NCI-H2029 (cell line): ENCODE data around the gene CCDC170.

Experiments
- DNase-seq: peaks from one replicate; lab custom pipeline; 2025; lab: John Stamatoyannopoulos, UW

CCDC170 gene

DNA sequence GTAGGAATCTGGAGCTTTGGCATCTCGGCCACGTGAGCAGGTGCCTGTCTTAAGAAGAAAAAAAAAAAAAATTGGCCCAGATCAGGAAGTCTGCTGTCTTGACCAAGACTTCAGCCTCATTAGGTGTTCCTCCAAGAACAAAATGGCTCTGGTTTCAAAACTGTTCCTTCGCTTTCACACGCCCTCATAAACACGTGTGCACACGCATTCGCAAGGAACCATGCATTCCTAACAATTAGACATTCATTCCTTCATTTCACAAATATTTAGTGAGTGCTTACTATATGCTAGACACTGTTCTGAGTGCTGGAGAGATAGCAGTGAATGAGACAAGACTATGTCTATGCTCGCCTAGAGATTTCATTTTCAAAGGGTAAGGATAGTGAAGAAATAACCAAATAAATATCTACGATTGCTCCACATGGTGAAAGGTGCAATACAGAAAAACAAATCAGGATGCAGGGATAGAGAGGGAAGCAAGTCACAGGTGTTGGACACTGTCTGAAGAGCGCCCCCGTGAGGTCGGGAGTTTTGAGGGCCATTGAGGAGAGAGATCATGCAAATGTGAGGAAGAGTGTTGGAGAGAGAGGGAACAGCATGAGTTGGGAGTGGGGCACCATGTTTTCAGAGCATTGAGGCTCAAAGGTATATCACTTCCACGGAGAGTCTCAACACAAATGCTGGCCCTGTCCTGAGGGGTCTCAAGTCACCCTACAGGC, 53.3 kb downstream of the CCDC170 start:
- no peak for DNase-seq

DNA sequence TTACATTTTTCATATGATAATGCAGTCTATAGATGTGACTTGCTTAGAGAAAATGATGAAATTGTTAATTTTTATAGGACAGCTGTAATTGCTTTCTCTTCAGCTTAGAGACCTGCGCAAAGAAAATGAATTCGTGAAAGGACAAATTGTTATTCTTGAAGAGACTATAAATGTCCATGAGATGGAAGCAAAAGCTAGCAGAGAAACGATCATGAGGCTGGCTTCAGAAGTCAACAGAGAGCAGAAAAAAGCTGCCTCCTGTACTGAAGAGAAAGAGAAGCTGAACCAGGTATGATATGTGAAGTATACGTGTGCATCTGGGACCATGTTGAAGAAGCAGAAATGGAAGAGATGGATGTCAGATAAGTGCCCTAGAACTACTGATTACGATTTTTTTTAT, 54.4 kb downstream of the CCDC170 start:
- no peak for DNase-seq

DNA sequence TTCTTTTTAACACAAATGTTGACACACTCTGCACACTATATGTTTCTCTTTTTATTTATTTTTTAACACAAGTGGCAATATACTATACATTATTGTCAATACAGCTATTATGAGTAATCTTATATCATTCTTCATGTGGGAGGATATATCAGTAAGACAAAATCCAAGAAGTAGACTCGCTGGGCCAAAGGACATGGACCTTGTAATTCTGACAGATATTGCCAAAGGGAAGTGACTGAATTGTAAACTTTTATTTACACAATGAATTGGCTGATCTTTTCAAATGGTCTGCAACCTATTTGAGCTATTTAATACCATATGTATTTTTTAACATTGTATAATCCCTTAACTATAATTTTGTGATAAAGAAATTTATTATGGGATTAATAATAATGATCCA, 56.0 kb downstream of the CCDC170 start:
- no peak for DNase-seq

DNA sequence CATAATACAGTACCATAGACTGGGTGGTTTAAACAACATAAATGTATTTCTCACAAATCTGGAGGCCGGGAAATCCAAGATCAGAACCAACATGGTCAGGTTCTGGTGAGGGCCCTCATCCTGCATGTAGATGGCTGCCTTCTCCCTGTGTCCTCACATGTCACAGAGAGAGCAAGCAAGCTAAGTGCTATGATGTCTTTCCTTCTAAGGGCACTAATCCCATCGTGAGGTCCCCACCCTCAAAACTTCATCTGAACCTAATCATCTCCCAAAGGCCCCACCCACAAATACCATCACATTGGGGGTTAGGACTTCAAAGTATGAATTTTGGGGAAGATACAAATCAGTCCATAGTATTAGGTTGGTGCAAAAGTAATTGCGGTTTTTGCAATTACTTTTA, 56.8 kb downstream of the CCDC170 start:
- DNase-seq: no peak

DNA sequence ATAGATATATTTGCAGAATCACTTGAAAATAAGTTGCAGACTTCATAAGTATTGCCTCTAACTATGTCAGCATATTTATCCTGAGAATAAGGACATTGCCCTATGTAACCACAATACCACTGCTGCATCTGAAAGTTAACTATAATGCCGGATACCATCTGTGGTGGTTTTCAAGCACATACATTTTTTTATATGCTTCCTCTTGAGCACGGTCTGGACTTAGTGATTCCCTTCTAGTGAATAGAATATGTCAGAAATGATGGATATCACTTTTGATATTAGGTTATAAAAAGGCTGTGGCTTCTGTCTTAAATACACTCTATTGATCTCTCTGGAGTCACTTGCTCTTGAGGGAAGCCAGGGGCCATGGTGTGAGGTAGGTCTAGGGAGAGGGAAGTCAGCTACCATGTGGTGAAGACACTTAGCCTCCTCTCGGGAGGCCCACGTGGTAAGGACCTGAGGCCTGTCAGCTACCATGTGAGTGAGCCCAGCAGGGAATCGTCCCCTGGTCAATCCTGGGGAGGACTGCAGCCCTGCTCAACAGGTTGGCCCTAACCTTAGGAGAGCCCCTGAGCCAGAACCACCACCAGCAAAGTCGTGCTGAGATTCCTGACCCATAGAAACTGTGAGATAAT, 57.5 kb downstream of the CCDC170 start:
- DNase-seq: no peak

DNA sequence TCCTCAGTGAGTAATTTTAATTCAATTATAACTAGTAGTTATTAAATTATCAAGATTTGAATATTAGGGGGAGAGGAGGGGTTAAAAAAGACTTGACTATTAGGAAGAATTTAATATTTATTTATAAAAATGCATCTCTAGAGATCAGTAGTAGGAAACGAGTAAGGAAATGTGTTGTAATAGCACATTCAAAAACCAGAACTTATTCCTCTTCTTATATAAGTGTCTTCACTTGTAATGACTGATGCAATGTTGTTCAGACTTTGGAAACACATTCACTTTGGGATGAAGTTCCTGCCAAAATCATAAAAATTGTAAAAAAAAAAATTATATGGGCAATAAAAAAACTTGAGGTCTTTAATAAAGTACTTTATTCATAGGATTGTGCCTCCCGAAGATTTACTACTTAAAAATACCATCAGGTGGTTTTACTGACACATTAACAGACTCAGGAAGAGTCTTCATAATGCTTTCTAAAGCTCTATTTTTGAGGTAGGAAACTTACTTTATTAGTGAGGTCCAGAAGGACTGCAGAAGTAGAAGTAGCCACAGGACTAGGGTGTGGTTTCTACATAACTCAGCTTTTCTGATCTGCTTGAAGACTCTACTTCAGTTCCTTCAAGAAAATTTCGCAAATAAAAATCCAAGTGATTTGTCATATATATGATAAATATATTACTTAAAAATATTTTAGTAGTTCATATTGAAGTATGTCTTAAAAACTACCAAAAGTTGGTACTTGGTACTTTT, 59.8 kb downstream of the CCDC170 start:
- no peak for DNase-seq

DNA sequence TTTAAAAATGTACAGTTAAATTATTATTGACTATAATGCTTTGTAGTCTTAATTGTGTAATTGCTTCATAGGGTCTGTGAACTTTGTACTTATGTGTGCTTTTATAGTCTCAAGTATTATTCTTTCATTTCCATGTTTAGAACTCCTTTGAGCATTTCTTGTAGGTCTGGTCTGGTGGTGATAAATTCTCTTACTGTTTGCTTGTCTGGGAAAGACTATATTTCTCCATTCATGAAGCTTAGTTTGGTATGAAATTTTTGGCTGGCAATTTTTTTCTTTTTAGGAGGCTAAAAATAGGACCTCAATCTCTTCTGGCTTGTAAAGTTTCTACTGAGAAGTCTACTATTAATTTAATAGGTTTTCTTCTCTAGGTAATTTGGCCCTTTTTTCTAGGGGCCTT, 67.4 kb downstream of the CCDC170 start:
- no peak for DNase-seq

DNA sequence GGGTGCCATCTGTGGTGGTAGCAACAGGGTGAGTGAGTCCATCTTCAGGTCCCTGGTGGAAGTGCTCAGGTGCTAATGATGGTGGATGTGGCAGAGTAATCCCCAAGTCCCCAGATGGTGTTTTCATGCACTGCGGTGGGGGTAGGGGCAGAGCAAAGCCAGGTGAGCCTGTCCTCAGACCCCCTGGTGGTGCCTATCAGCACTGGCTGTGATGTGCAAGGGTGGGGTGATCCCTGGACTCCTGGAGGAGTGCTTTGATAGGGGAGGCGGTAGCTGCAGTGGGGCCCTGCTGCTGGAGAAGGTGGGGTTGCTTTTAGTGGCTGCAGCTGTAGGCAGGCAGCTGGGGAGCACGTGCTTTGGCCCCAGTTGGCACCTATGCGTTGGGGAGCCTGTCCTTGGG, 70.8 kb downstream of the CCDC170 start:
- no peak for DNase-seq

DNA sequence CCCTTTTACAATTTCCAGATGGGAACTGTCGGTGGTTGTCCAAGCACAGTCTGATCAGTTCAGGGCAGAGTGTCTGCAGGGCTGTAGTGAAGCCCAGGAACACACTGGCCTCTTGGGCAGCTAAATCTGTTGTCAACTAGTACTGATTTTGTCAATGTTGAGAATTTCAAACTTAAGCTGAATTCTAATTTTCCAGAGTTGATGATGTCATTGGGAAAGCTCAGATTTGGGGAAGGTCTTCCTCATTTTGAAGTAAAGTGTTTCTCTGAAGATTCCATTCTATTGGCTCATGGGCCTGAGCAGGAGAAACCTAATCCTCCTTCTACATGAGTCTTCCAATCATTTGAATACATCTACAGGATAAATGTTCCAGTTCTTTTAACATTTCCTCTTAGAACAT, 72.1 kb downstream of the CCDC170 start:
- DNase-seq: no peak

DNA sequence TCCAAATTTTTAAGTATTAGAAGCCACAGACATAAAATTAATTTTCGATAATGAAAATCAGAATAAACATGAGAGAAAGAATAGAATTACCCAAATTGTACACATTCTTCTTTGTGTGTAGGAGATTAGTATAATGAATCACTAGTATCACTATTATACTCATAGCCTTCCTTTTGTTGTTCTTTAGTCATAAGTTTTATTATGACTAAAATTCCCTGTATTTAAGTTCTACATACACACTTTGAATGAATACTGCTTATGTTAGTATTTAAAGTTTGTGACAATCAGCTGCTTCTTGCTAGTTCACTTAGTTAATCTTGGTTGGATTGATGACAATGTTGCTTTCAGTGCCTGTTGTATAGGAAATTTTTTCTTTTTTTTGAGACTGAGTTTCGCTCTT, 72.7 kb downstream of the CCDC170 start:
- DNase-seq: no peak

DNA sequence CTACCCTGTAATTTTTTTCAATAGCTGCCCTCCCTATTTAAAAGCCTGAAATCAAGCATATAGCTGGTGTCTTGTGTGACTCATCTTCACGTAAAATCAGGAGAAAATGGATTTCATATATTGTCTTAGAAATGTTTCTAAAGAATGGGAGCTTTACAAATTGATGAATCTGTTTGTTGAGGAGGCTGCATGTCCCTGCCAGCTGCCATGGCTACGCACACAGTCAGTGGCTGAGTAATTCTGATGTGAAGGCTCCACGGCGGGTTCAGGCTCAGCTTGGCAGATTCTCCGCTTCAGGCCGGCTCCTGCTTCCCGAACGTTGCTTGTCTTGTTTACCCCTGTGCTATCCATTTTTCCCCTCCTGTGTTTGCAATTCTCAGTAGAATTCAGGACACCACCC, 82.8 kb downstream of the CCDC170 start:
- DNase-seq: no peak

DNA sequence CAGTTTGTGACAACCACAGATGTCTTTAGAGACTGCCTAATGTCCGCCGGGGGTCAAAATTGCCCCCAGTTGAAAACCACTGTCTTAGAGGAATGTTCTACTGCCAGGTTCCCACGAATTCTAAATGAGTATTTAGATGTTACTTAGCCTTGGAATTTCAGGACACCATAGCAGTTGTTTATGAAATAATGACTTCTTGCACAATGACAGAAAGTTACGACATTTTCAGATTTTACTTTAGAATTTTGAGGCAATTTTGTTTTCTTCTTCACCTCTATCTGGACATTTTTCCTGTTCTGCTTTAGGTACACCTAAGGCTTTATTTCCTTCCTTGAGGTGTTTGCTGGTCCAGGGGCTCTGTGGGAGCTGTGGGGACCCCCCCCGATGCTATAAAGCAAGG, 83.4 kb downstream of the CCDC170 start:
- no peak for DNase-seq

DNA sequence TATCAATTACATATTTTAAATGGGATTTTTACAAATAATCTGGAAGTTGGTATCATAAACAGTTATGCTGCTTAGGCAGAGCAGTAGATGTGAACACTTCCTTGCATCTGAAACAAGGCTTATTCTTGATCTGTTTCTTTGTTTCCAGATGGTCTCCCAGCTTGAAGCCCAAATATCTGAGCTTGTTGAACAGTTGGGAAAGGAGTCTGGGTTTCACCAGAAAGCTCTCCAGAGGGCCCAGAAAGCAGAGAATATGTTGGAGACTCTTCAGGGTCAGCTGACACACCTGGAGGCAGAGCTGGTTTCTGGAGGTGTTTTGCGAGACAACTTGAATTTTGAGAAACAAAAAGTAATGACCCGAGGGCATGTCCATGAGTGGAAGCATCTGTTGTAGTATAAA, 91.9 kb downstream of the CCDC170 start:
- no peak for DNase-seq

DNA sequence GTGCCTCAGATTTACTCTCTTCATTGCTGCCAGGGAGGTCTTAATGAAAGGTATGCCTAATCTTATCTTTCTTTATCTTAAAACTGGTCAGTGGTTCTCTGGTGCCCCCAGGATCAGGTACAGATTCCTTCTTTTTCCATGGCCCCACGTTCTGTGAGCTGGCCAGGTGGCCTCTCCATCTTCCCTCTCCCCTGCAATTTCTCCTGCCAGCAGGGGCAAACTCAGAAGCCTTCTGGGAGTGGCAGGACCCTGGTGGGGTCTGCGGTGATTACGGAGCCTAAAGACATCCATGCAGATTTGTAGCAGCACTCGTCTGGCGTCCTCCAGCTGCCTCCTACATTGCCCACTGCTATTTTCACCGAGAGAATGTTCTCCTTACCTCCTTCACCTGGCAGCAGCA, 95.8 kb downstream of the CCDC170 start:
- DNase-seq: no peak

DNA sequence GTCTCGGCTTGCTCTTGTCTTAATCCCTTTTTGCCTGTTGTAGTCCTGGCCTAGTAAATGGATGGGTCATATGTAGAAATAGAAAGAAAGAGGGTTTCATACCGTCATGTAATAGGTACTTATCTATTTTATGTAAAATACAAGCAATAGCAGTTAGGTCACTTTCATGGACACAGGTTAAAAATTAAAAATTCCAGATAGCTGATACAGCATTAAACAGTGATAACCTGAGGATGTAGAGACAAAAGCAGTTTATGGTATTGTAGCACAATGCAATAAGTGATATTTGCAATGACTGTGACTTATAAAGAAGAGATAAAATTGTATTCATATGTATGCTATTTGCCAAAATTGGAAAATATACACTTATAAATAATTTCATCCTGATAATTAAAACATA, 96.9 kb downstream of the CCDC170 start:
- no peak for DNase-seq

DNA sequence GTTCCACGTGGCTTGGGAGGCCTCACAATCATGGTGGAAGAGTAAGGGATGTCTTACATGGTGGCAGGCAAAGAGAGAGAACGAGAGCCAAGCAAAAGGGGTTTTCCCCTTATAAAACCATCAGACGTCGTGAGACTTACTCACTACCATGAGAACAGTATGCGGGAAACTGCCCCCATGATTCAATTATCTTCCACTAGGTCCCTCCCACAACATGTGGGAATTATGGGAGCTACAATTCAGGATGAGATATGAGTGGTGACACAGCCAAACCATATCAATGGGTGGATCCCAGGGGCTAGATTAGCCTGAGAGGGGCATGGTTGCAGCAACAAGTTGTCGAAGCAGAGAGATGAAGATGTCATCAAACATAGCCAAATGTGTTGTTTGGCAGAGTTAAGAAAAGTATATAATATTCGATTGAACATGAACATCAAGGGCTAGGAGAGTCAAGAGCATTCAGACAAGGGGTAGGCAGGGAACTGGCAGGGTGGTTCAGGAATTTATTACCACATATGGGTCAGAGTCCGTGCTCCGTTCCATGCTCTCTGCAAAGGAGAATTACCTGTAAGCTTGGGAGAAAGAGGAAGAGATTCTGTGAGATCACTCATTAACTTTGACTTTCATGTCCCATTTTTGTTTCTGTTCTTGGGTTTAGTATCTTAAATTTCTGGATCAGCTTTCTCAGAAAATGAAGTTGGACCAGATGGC, 98.8 kb downstream of the CCDC170 start:
- DNase-seq: no peak

DNA sequence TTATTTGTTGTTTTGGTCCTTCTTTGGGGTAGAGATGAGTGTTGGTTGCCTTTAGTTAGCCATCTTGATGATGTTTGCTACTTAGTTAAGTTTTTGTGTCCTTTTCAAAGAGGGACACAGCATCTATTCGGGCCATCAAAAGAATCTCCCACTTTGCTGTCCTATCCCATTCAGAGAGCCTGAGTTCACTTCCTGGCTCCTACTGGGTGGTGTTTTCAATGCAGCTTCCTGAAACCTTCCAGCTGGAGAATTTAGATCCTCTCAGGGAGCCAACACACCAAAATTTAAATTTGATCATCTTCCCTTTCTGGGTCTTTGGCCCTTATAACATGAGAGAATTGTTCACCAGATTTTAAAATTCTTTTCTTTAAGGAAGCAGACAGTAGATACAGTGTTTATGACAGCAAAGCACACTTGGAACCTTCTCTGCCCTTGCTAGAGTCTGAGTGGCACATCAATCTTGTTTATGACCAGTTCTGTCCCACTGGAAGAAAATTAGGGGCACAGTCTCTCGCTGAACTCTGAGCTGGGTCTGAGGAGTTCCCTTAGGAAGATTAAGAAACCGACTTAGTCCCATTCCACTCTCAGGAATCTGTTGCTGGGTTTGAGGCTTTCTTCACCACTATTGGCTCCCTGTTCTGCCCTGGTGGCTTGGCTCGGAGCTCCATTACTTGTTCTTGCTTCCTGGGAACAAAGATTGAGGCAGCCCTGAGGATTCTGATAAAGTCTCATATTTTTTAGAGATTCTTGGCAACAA, 115.5 kb downstream of the CCDC170 start:
- no peak for DNase-seq

DNA sequence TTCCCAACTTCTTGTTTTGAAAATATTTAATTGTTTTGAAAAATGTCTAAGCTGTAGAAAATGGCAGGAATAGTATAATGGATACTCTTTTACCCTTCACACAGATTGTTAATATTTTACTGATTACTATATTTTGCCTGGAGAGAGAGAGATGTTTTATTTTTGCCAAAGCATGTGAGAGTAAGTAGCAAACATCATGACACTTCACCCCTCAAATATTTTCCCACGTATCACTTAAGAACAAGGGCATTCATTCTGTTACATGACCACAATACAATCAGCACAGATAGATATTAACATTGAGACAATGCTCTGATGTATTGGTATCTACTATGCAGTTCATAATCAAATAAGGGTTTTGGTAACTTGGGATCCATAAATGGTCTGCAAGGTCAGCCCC, 116.5 kb downstream of the CCDC170 start:
- DNase-seq: no peak

DNA sequence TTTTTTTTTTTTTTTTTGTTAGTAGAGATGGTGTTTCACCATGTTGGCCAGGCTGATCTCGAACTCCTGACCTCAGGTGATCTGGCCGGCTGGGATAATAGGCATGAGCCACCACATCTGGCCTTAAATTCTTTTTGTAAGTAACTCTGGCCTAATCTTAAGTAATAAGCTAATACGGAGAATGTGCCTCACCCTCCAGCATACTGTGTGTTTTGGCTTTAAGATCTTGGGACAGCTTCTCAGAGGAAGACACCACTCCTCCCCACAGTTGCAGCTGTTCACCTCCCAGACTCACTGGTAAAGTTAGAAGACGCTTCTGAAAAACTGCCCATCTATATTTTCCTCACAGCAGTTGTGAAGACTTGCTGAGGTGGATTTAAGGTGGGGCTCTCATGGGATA, 120.8 kb downstream of the CCDC170 start:
- DNase-seq: no peak

DNA sequence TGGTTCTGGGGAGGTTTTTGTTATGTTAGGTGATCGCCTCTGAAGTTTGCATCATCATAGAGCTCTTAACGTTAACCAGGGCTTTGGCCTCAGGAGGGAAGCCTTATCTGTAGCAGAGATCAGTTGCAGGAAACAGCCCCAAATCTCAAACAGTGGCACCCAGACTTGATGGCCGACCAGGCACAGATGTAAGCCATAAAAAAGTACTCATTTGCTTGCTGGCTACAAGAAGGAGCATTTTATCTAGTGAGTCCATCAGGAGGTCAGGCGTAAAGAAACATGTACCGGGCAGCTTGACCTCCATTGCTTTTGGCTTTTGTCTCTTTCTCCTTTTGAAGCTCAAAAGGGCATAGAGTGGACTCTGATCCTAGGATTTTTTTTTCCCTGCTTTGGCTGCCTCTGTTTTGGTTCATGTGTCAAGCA, 122.3 kb downstream of the CCDC170 start:
- DNase-seq: no peak

DNA sequence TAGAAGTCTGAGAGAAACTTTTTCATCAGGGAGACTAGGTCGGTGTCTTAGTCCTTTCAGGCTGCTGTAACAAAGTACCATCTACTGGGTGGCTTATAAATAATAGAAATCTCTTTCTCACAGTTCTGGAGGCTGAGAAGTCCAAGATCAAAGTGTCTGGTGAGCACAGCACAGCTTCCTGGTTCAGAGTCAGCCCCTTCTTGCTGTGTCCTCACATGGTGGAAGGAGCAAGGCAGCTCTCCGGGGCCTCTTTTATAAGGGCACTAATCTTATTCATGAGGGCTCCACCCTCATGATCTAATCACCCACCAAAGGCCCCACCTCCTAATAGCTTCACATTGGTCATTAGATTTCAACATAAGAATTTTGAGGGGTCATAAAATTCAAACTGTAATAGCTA, 122.8 kb downstream of the CCDC170 start:
- no peak for DNase-seq

DNA sequence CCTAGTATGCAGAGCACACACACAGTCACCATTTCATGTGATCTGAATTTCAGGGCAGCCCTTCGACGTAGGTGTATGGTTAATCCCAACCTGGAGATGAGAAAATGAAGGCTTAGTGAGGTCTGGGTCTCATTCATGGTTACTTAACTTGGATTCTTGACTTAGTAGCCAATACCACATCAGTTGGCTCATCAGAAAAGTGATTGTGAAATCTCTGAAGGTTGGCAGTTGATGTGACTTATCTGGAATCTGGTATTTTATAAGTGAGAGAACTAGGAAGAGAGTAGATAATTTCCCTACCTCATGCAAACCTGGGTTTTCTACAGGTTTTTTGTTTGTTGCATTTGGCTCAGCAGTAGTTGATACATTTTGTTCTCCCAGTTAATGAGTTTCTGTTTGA, 123.7 kb downstream of the CCDC170 start:
- no peak for DNase-seq
